HEK293 (cell line): ENCODE data around the gene CLEC16A.

ENCODE experiments used
- ZNF350 ChIP-seq: fragments of 450-650 bp; formaldehyde crosslinking; IDR thresholded peaks from 2 replicates; pipeline ENCODE4 v1.5.0; 2017; ENCODE audit warnings: missing biosample characterization, mild to moderate bottlenecking, missing genetic modification characterization
- TF ChIP-seq, protein P1 (sequence below): fragments of 450-650 bp; formaldehyde crosslinking; IDR thresholded peaks from 2 replicates; pipeline ENCODE4 v1.5.1; 2016; ENCODE audit warnings: missing biosample characterization, missing genetic modification characterization
- TF ChIP-seq, protein P2 (sequence below): fragments of 450-650 bp; formaldehyde crosslinking; IDR thresholded peaks from 2 replicates; pipeline ENCODE4 v1.5.1; 2017; ENCODE audit warnings: missing biosample characterization, missing genetic modification characterization

DNA sequence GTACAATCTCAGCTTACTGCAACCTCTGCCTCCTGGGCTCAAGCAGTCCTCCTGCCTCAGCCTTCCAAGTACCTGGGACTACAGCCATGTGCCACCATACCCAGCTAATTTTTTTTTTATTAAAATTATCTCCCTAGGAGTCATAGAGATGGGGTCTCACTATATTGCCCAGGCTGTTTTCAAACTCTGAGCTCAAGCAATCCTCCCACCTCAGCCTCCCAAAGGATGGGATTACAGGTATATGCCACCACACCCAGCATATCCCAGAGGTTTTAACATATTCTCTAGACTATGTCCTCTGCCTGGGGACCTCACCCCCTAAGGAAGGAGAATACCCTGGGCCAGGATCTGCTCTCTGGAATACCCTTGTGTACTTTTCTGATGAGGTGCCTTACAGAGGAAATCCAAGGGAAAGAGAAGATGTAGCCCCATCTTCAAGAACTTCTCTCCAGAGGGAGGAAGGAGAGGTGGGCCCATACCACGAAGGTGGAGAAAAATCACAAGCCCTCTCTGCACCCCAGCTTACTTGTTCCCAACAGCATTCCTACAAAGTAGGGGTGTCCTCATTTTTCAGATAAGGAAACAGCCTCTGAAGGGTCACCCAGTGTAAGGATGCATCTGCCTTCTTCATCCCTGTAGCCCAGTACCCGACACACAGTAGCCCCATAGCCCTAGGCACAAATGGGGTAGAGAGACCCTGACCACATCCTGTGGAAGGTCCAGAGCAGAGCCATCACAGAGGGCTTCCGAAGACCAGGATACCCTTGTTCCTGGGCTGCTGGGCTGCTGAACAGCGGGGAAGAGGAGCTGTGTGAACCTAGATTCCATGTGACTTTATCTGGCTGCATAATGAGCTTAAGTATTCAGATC, 160.0 kb downstream of the CLEC16A start:
- TF ChIP-seq, protein P1, sequence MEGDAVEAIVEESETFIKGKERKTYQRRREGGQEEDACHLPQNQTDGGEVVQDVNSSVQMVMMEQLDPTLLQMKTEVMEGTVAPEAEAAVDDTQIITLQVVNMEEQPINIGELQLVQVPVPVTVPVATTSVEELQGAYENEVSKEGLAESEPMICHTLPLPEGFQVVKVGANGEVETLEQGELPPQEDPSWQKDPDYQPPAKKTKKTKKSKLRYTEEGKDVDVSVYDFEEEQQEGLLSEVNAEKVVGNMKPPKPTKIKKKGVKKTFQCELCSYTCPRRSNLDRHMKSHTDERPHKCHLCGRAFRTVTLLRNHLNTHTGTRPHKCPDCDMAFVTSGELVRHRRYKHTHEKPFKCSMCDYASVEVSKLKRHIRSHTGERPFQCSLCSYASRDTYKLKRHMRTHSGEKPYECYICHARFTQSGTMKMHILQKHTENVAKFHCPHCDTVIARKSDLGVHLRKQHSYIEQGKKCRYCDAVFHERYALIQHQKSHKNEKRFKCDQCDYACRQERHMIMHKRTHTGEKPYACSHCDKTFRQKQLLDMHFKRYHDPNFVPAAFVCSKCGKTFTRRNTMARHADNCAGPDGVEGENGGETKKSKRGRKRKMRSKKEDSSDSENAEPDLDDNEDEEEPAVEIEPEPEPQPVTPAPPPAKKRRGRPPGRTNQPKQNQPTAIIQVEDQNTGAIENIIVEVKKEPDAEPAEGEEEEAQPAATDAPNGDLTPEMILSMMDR (tag by site-specific recombination) = no peak
- TF ChIP-seq ZNF350 (tag by site-specific recombination) = no peak
- TF ChIP-seq, protein P2, sequence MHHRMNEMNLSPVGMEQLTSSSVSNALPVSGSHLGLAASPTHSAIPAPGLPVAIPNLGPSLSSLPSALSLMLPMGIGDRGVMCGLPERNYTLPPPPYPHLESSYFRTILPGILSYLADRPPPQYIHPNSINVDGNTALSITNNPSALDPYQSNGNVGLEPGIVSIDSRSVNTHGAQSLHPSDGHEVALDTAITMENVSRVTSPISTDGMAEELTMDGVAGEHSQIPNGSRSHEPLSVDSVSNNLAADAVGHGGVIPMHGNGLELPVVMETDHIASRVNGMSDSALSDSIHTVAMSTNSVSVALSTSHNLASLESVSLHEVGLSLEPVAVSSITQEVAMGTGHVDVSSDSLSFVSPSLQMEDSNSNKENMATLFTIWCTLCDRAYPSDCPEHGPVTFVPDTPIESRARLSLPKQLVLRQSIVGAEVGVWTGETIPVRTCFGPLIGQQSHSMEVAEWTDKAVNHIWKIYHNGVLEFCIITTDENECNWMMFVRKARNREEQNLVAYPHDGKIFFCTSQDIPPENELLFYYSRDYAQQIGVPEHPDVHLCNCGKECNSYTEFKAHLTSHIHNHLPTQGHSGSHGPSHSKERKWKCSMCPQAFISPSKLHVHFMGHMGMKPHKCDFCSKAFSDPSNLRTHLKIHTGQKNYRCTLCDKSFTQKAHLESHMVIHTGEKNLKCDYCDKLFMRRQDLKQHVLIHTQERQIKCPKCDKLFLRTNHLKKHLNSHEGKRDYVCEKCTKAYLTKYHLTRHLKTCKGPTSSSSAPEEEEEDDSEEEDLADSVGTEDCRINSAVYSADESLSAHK (tag by site-specific recombination) = no peak
